GM12865 (cell line): Measurements from ENCODE around the gene CALM3.

ENCODE experiments used
- DNase-seq: peaks from one replicate; pipeline ENCODE4 v3.0.0; 2010; ENCODE audit warnings: low read depth
- H3K4me3 ChIP-seq: 2 replicates; pipeline ENCODE4 v1.5.1; 2011; ENCODE audit warnings: mild to moderate bottlenecking, low read depth, low read length, control low read depth
- CTCF ChIP-seq: IDR thresholded peaks from 2 replicates; pipeline ENCODE4 v1.5.1; 2011; ENCODE audit warnings: low read length, control low read depth, low read depth, inconsistent platforms; ENCODE audit not compliant: insufficient read depth; ENCODE audit errors: missing control alignments

The CALM3 gene

GRCh38 chr19:46646402-46646801 is 45.3 kb downstream of the CALM3 start:
- TF ChIP-seq CTCF: no peak
- H3K4me3 ChIP-seq: no peak overlapping the region
- no peak for DNase-seq

GRCh38 chr19:46648060-46648960 is 47.2 kb downstream of the CALM3 start:
- no peak for TF ChIP-seq CTCF
- no peak overlapping the region for H3K4me3 ChIP-seq
- DNase-seq: no peak

GRCh38 chr19:46648961-46649960 is 48.1 kb downstream of the CALM3 start:
- no peak for DNase-seq
- no peak for TF ChIP-seq CTCF
- no peak overlapping the region for H3K4me3 ChIP-seq

GRCh38 chr19:46650445-46650844 is 49.3 kb downstream of the CALM3 start:
- no peak overlapping the region for H3K4me3 ChIP-seq
- no peak for TF ChIP-seq CTCF
- no peak for DNase-seq

- no peak for DNase-seq
- no peak for TF ChIP-seq CTCF
Measured at GRCh38 chr19:46654621-46655152, 53.6 kb downstream of the CALM3 start.

GRCh38 chr19:46656541-46656940 is 55.4 kb downstream of the CALM3 start:
- TF ChIP-seq CTCF: no peak
- DNase-seq: no peak
- no peak overlapping the region for H3K4me3 ChIP-seq

More at GRCh38 chr19:46654621-46655152, 53.6 kb downstream of the CALM3 start:
- H3K4me3 ChIP-seq: no peak overlapping the region
